HuH-7.5 (cell line): ENCODE measurements around the gene ATF5.
"Not testable (repeated sequence)": the region's sequence is repeated elsewhere in the genome, so short reads cannot be mapped to it uniquely, and the experiment has no call there.

Experiments
- DNase-seq: peaks from one replicate; pipeline ENCODE4 v3.0.0; 2011; ENCODE audit warnings: low spot score

ATF5 gene

GRCh38 chr19:49949742-49950589 lies 21.0 kb downstream of the ATF5 start:
- no peak for DNase-seq

GRCh38 chr19:49950590-49950948 lies 21.6 kb downstream of the ATF5 start:
- no peak for DNase-seq

- no peak for DNase-seq
These were observed 22.0 kb downstream of the ATF5 start for GRCh38 chr19:49950956-49951526.

GRCh38 chr19:49951806-49952478 lies 22.9 kb downstream of the ATF5 start:
- no peak for DNase-seq

- DNase-seq: no peak
These were observed 23.5 kb downstream of the ATF5 start for GRCh38 chr19:49952479-49952836.

GRCh38 chr19:49952906-49953305 lies 23.9 kb downstream of the ATF5 start:
- no peak for DNase-seq

- no peak for DNase-seq
These were observed 24.4 kb downstream of the ATF5 start for GRCh38 chr19:49953416-49953815.

GRCh38 chr19:49954092-49954829 lies 25.3 kb downstream of the ATF5 start:
- no peak for DNase-seq

GRCh38 chr19:49954933-49955332 lies 25.9 kb downstream of the ATF5 start:
- DNase-seq: no peak

- no peak for DNase-seq
These were observed 27.1 kb downstream of the ATF5 start for GRCh38 chr19:49956115-49956495.

GRCh38 chr19:49957262-49957915 lies 28.4 kb downstream of the ATF5 start:
- no peak for DNase-seq

- not testable (repeated sequence) for DNase-seq
These were observed 29.1 kb downstream of the ATF5 start for GRCh38 chr19:49958144-49958543.

- not testable (repeated sequence) for DNase-seq
These were observed 29.6 kb downstream of the ATF5 start for GRCh38 chr19:49958596-49958995.

- DNase-seq: not testable (repeated sequence)
These were observed 30.9 kb downstream of the ATF5 start for GRCh38 chr19:49959892-49960291.

- not testable (repeated sequence) for DNase-seq
These were observed 32.0 kb downstream of the ATF5 start, which contains the start of gene SIGLEC11 for GRCh38 chr19:49960980-49961379. Gene SIGLEC11, minus strand, starts transcription at chr19:49961172. Its CDS starts 91 bp downstream, at chr19:49961081.

GRCh38 chr19:49968279-49968922 lies 39.4 kb downstream of the ATF5 start:
- no peak for DNase-seq

GRCh38 chr19:49969355-49969754 lies 40.4 kb downstream of the ATF5 start:
- not testable (repeated sequence) for DNase-seq

GRCh38 chr19:49971991-49972411 lies 43.0 kb downstream of the ATF5 start:
- DNase-seq: no peak

- DNase-seq: no peak
These were observed 43.8 kb downstream of the ATF5 start for GRCh38 chr19:49972841-49973240.

- DNase-seq: no peak
These were observed 45.0 kb downstream of the ATF5 start for GRCh38 chr19:49973987-49974386.

- no peak for DNase-seq
These were observed 46.0 kb downstream of the ATF5 start for GRCh38 chr19:49975051-49975450.
